Measurements from ENCODE around the gene DGKH.
"Not testable (repeated sequence)": the region's sequence is repeated elsewhere in the genome, so short reads cannot be mapped to it uniquely, and the experiment has no call there.

DGKH gene

GRCh38 chr13:42114912-42115311 is 66.5 kb downstream of the DGKH start:
- no peak for DNase-seq

- no peak for DNase-seq
Measured at GRCh38 chr13:42116225-42116624, 67.8 kb downstream of the DGKH start.

GRCh38 chr13:42119041-42119440 is 70.6 kb downstream of the DGKH start:
- DNase-seq: no peak

GRCh38 chr13:42119875-42120274 is 71.4 kb downstream of the DGKH start:
- no peak for DNase-seq

GRCh38 chr13:42123600-42123999 is 75.2 kb downstream of the DGKH start:
- no peak for DNase-seq

- no peak for DNase-seq
Measured at GRCh38 chr13:42125046-42125445, 76.6 kb downstream of the DGKH start.

GRCh38 chr13:42127047-42127446 is 78.6 kb downstream of the DGKH start:
- no peak for DNase-seq

GRCh38 chr13:42129033-42129432 is 80.6 kb downstream of the DGKH start:
- no peak for DNase-seq

GRCh38 chr13:42136518-42136917 is 88.1 kb downstream of the DGKH start:
- no peak for DNase-seq

- DNase-seq: no peak
Measured at GRCh38 chr13:42137856-42138537, 89.5 kb downstream of the DGKH start.

GRCh38 chr13:42140494-42140893 is 92.0 kb downstream of the DGKH start:
- no peak for DNase-seq

GRCh38 chr13:42141052-42141451 is 92.6 kb downstream of the DGKH start:
- not testable (repeated sequence) for DNase-seq

GRCh38 chr13:42146359-42146758 is 97.9 kb downstream of the DGKH start:
- no peak for DNase-seq

- DNase-seq: no peak
Measured at GRCh38 chr13:42148538-42148937, 100.1 kb downstream of the DGKH start.

- DNase-seq: no peak
Measured at GRCh38 chr13:42149136-42149535, 100.7 kb downstream of the DGKH start.

- no peak for DNase-seq
Measured at GRCh38 chr13:42151781-42152180, 103.3 kb downstream of the DGKH start.

- DNase-seq: no peak
Measured at GRCh38 chr13:42152495-42152894, 104.0 kb downstream of the DGKH start.

GRCh38 chr13:42153199-42154113 is 105.0 kb downstream of the DGKH start:
- DNase-seq: no peak

GRCh38 chr13:42155251-42155650 is 106.8 kb downstream of the DGKH start:
- no peak for DNase-seq

- not testable (repeated sequence) for DNase-seq
Measured at GRCh38 chr13:42163338-42163737, 114.9 kb downstream of the DGKH start.

GRCh38 chr13:42163910-42164309 is 115.5 kb downstream of the DGKH start:
- DNase-seq: not testable (repeated sequence)

GRCh38 chr13:42164557-42165125 is 116.2 kb downstream of the DGKH start:
- DNase-seq: no peak

- DNase-seq: no peak
Measured at GRCh38 chr13:42168496-42168895, 120.0 kb downstream of the DGKH start.

- DNase-seq: no peak
Measured at GRCh38 chr13:42170029-42170428, 121.6 kb downstream of the DGKH start.
